HepG2 (cell line): ENCODE results near the gene CPM. TPM values are rescaled to one million over a fixed set of nuclear protein-coding genes. Genes with fewer than 3 reads are reported as not detected.

ENCODE experiments used
- ATAC-seq: fragments of 200-7000 bp; cut with Tn5 transposase; 3 replicates; pipeline ENCODE4 v1.9.1; 2020; ENCODE audit warnings: mild to moderate bottlenecking, moderate library complexity
- BruUV-seq: library from RNA; stranded (reverse); fragments of 400-500 nt; replicated peaks from 2 replicates; lab custom pipeline; 2021; lab: Mats Ljungman, UMichigan
- CTCF ChIA-PET: fragments of 300-600 bp; formaldehyde crosslinking; extraction: SDS; loops from one replicate; lab custom pipeline; 2021; ENCODE audit warnings: low total read pairs, inconsistent platforms, low intra/inter-chr PET ratio; lab: Yijun Ruan, JAX
- POLR2A ChIA-PET: fragments of 350-600 bp; sonication (Branson Sonifier 250); formaldehyde crosslinking; loops from one replicate; lab custom pipeline; 2020; ENCODE audit warnings: antibody characterized with exemption, inconsistent platforms; lab: Yijun Ruan, JAX
- DNase-seq: peaks from one replicate; pipeline ENCODE4 v3.0.0-alpha.2; 2015; ENCODE audit warnings: low spot score
- FAIRE-seq: peaks from 3 replicates; lab custom pipeline; 2011; peaks lifted over from hg19 to GRCh38; lab: Jason Lieb, UNC
- H2AFZ ChIP-seq: one replicate; pipeline ENCODE4 v1.6.1; 2011; ENCODE audit warnings: low read length, inconsistent platforms
- H3K27ac ChIP-seq: fragments of 300-600 bp; 3 replicates; pipeline ENCODE4 v1.8.0; 2011; ENCODE audit warnings: mixed run types, mild to moderate bottlenecking, mixed read lengths, low read length, inconsistent platforms; ENCODE audit not compliant: insufficient read depth; ENCODE audit errors: extremely low read length
- H3K27me3 ChIP-seq, 2 experiments: fragments of 200-600 bp in 1 of 2; 2 replicates in 1 of 2; 3 replicates in 1 of 2; pipeline versions ENCODE4 v1.6.0 to v1.8.0; 2011; ENCODE audit warnings: low read length in 2 of 2, mild to moderate bottlenecking in 2 of 2, moderate library complexity in 2 of 2, inconsistent platforms in 1 of 2; ENCODE audit not compliant: insufficient read depth in 2 of 2, control insufficient read depth in 1 of 2
- H3K36me3 ChIP-seq, 2 experiments: fragments of 200-600 bp in 1 of 2; replicated peaks in 1 of 2; 2 replicates in 1 of 2; 3 replicates in 1 of 2; pipeline versions ENCODE4 v1.5.1 to v1.8.0; 2011; ENCODE audit warnings: low read length in 2 of 2, inconsistent platforms in 1 of 2; ENCODE audit not compliant: insufficient read depth in 2 of 2, control insufficient read depth in 1 of 2
- H3K4me1 ChIP-seq: 2 replicates; pipeline ENCODE4 v1.5.1; 2012; ENCODE audit warnings: low read length, inconsistent platforms; ENCODE audit not compliant: insufficient read depth
- H3K4me2 ChIP-seq: 2 replicates; pipeline ENCODE4 v1.6.0; 2011; ENCODE audit warnings: low read depth, low read length, inconsistent platforms
- H3K4me3 ChIP-seq, 3 experiments: fragments of 200-600 bp in 1 of 3; sonication (generic), shearing (Covaris generic) in 1 of 3; replicated peaks in 1 of 3; 2 replicates each; pipeline ENCODE4 v1.5.1; 2011 to 2016; ENCODE audit warnings: low read length in 3 of 3, inconsistent platforms in 2 of 3, low read depth in 2 of 3, mild to moderate bottlenecking in 2 of 3, control low read depth in 1 of 3, mixed read lengths in 1 of 3; ENCODE audit not compliant: insufficient read depth in 1 of 3
- H3K79me2 ChIP-seq: one replicate; pipeline ENCODE4 v1.6.1; 2011; ENCODE audit warnings: low read length, inconsistent platforms; ENCODE audit not compliant: insufficient read depth
- H3K9ac ChIP-seq: 2 replicates; pipeline ENCODE4 v1.6.0; 2011; ENCODE audit warnings: mild to moderate bottlenecking, low read depth, low read length, inconsistent platforms; ENCODE audit not compliant: insufficient read depth
- H3K9me3 ChIP-seq: 2 replicates; pipeline ENCODE4 v1.5.1; 2012; ENCODE audit warnings: mild to moderate bottlenecking, low read length
- H4K20me1 ChIP-seq: 2 replicates; pipeline ENCODE4 v1.6.0; 2011; ENCODE audit warnings: inconsistent platforms, mild to moderate bottlenecking, low read length, moderate library complexity; ENCODE audit not compliant: insufficient read depth
- AKNA ChIP-seq: sonication (generic); formaldehyde crosslinking; IDR thresholded peaks from 2 replicates; pipeline ENCODE4 v1.4.0; 2020; ENCODE audit warnings: missing genetic modification reagents, borderline replicate concordance
- NAIF1 ChIP-seq: sonication (generic); formaldehyde crosslinking; IDR thresholded peaks from 2 replicates; pipeline ENCODE4 v1.5.0; 2020; ENCODE audit warnings: mild to moderate bottlenecking, missing genetic modification reagents, borderline replicate concordance
- NCOA1 ChIP-seq: sonication (generic); formaldehyde crosslinking; IDR thresholded peaks from 2 replicates; pipeline ENCODE4 v1.9.0; 2021; ENCODE audit warnings: missing genetic modification reagents
- NR2F1 ChIP-seq, 2 experiments: fragments of 450-650 bp in 1 of 2; formaldehyde crosslinking in 1 of 2; IDR thresholded peaks; 2 replicates each; pipeline versions ENCODE4 v1.5.0 to v1.6.1; 2016 to 2020; ENCODE audit warnings: mild to moderate bottlenecking in 1 of 2, missing compliant biosample characterization in 1 of 2, missing genetic modification reagents in 1 of 2, moderate library complexity in 1 of 2
- PAXIP1 ChIP-seq: sonication (generic); formaldehyde crosslinking; conservative IDR thresholded peaks from 2 replicates; pipeline ENCODE4 v1.4.0; 2020; ENCODE audit warnings: mild to moderate bottlenecking, missing genetic modification reagents, moderate library complexity
- SOX13 ChIP-seq, 3 experiments: fragments of 450-650 bp in 1 of 3; sonication (generic) in 1 of 3; formaldehyde crosslinking in 1 of 3; IDR thresholded peaks in 2 of 3; conservative IDR thresholded peaks in 1 of 3; 2 replicates each; pipeline versions ENCODE4 v1.5.0 to v1.6.1; 2016 to 2020; ENCODE audit warnings: antibody characterized with exemption in 1 of 3, mild to moderate bottlenecking in 1 of 3, missing compliant biosample characterization in 1 of 3, missing genetic modification reagents in 1 of 3, moderate library complexity in 1 of 3
- TEAD2 ChIP-seq: sonication (generic); formaldehyde crosslinking; IDR thresholded peaks from 2 replicates; pipeline ENCODE4 v1.9.0; 2021; ENCODE audit warnings: missing genetic modification reagents
- ZNF747 ChIP-seq: sonication (generic); formaldehyde crosslinking; IDR thresholded peaks from 2 replicates; pipeline ENCODE4 v1.8.1; 2023; ENCODE audit warnings: missing genetic modification reagents, mild to moderate bottlenecking, borderline replicate concordance
- WGBS: methylation state at CpG from one replicate; pipeline ENCODE4 v1.1.6; 2017; ENCODE audit warnings: low lambda C conversion rate; 5-methylcytosine and 5-hydroxymethylcytosine counted together
- in situ Hi-C: cut with HindIII; loops from 2 replicates; pipeline ENCODE4 v1.10.0; 2017; ENCODE audit warnings: low pct_unique_long_range_greater_than_20kb; ENCODE audit not compliant: extremely low pct_ligation_motif_present
- intact Hi-C: fragments of 100-400 bp; cut with micrococcal nuclease; formaldehyde crosslinking; loops from one replicate; pipeline ENCODE4 v1.10.0; 2022; ENCODE audit not compliant: unreplicated experiment
- polyA plus RNA-seq, 8 experiments: library from polyadenylated mRNA; depleted of rRNA in 3 of 8; stranded (reverse) in 7 of 8; unstranded in 1 of 8; fragments of >200 nt; fragmentation: Illumina TruSeq in 4 of 8; extraction: Trizol in 4 of 8; gene quantifications; 2 replicates each; pipeline versions ENCODE4 v1.2.1 to v1.2.3, GENCODE V29; 2011 to 2016; ENCODE audit warnings: low read depth in 4 of 8, missing spikeins in 1 of 8, mixed read lengths in 1 of 8; ENCODE audit not compliant: insufficient read depth in 1 of 8
- total RNA-seq, 5 experiments: library from RNA; depleted of rRNA; stranded (reverse); fragments of >200 nt; fragmentation: Illumina TruSeq; extraction: Trizol; gene quantifications; 2 replicates each; pipeline ENCODE4 v1.2.3, GENCODE V29; 2016; ENCODE audit warnings: low read depth in 1 of 5
- TF ChIP-seq, protein P1 (sequence below): sonication (generic); formaldehyde crosslinking; IDR thresholded peaks from 2 replicates; pipeline ENCODE4 v1.5.0; 2020; ENCODE audit warnings: mild to moderate bottlenecking, missing genetic modification reagents

The CPM gene
- total and polyA plus RNA-seq, 2 of the 13 experiments (the other 11 are each of a cell fraction or from before 2014, with no cell fraction given), result not detected

DNA sequence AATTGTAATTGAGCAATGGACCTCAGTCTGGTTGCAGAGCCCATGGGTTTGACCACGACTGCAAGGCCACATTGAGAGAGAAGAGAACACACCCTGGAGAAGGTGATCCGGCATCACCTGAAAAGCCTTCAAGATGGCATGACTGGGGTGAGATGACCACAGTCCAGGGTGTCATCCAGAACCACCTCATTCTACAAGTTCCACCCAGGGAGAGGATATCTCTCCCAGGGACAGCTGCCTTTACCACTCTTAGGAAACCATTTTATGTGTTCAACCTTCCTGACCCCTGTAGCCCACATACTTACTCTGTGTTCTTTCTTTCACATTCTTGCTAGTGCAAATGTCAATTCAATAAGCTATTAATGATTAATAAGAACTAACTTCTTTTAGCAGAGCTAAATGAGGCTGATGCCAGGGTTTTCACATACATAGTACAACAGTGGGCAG is 43.4 kb upstream of the CPM start (continued):
- TF ChIP-seq NR2F1 (CRISPR knock-in tag; IDR thresholded peaks at IDR 0.05) (peak in 1 of 2 experiments; percentile 60; a peak in 1 of 4 replicates), PAXIP1 (CRISPR knock-in tag) (0 out of 2 replicates have a peak, but pooled peaks have one; percentile 20), NAIF1 (CRISPR knock-in tag) (no peak)

GRCh38 chr12:68975811-68976210 is 42.8 kb upstream of the CPM start:
- FAIRE-seq, result no peak
- 15% methylated on average over 3 of the region's 3 CpGs for WGBS
- H3K79me2 ChIP-seq, result no peaks in the 10 kb centered on the region
- H2AFZ ChIP-seq, result no peak overlapping the region
- H3K36me3 ChIP-seq, result no peaks in the 10 kb centered on the region
- in situ Hi-C loops, result no loop called here
- H3K4me2 ChIP-seq, result no peak overlapping the region
- H3K27ac ChIP-seq, result no peak overlapping the region
- H4K20me1 ChIP-seq, result no peaks in the 10 kb centered on the region
- no peak overlapping the region for H3K4me3 ChIP-seq
- no peaks in the 10 kb centered on the region for H3K9me3 ChIP-seq
- POLR2A ChIA-PET, result no interaction called here
- BruUV-seq, result no TSS peak
- no peaks in the 10 kb centered on the region; a peak in 1 of 5 replicates for H3K27me3 ChIP-seq
- no peak for DNase-seq
- H3K9ac ChIP-seq, result no peak overlapping the region
- H3K4me1 ChIP-seq, result peaks cover 24% of the 10 kb centered on the region
- no peak for ATAC-seq
- CTCF ChIA-PET, result no interaction called here
- TF ChIP-seq, protein P1, sequence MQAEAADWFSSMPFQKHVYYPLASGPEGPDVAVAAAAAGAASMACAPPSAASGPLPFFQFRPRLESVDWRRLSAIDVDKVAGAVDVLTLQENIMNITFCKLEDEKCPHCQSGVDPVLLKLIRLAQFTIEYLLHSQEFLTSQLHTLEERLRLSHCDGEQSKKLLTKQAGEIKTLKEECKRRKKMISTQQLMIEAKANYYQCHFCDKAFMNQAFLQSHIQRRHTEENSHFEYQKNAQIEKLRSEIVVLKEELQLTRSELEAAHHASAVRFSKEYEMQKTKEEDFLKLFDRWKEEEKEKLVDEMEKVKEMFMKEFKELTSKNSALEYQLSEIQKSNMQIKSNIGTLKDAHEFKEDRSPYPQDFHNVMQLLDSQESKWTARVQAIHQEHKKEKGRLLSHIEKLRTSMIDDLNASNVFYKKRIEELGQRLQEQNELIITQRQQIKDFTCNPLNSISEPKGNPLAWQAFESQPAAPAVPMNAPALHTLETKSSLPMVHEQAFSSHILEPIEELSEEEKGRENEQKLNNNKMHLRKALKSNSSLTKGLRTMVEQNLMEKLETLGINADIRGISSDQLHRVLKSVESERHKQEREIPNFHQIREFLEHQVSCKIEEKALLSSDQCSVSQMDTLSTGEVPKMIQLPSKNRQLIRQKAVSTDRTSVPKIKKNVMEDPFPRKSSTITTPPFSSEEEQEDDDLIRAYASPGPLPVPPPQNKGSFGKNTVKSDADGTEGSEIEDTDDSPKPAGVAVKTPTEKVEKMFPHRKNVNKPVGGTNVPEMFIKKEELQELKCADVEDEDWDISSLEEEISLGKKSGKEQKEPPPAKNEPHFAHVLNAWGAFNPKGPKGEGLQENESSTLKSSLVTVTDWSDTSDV (CRISPR knock-in tag), result no peak
- no peak for TF ChIP-seq NCOA1 (CRISPR knock-in tag)
- TF ChIP-seq ZNF747 (CRISPR knock-in tag), result no peak
- no peak for TF ChIP-seq SOX13 (IDR thresholded peaks at IDR 0.05)
- TF ChIP-seq SOX13 (CRISPR knock-in tag; conservative IDR thresholded peaks at IDR 0.05 in 1 of 2, IDR thresholded peaks at IDR 0.05 in 1 of 2), result no peak
- TF ChIP-seq TEAD2 (CRISPR knock-in tag), result no peak
- TF ChIP-seq AKNA, result no peak
- TF ChIP-seq, all 625 proteins: peak for 0
- intact Hi-C loops, result no loop called here
